ENCODE data around the gene PTPN14. TPM values are rescaled to one million over a fixed set of nuclear protein-coding genes. Genes with fewer than 3 reads are reported as not detected.
"Not testable (repeated sequence)": the region's sequence is repeated elsewhere in the genome, so short reads cannot be mapped to it uniquely, and the experiment has no call there.

PTPN14 gene
- total RNA-seq, 2 donors from 2014 or later: 0.05 TPM; not detected in 1

DNA sequence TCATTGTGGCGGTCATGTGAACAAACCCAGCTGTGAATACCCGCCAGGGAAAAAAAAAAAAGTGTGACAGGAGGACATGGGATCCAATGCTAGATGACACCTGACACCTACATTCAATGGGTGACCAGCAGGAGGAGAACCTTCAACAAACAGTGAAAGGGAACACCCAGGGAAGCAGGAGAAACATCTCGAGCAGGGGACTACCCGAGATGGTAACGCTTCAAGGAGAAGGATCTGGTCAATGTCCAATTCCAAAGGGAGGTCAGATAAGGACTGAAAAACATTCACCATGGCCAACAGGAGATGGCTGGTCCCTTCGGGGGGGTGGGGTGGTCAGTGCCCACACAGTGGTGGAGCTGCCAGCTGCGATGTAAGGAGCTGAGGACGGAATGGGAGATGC lies 46.3 kb downstream of the PTPN14 start:
- no peak for ATAC-seq
- Mint-ChIP-seq H3K36me3 (ENCODE audit: low read depth) (peaks cover 3% of the 10 kb centered on the region), H3K4me1 (no peaks in the 10 kb centered on the region), H3K27ac (no peak overlapping the region), H3K4me3 (no peak overlapping the region), H3K27me3 (peaks cover 54% of the 10 kb centered on the region)
- no peak for DNase-seq
- H3K9me3 ChIP-seq (ENCODE audit: control insufficient read depth, low read length, poor library complexity, severe bottlenecking): no peaks in the 10 kb centered on the region

GRCh38 chr1:214504330-214504729 lies 47.1 kb downstream of the PTPN14 start:
- DNase-seq: no peak
- Mint-ChIP-seq H3K36me3 (ENCODE audit: low read depth) (peaks cover 3% of the 10 kb centered on the region), H3K4me3 (no peak overlapping the region), H3K27ac (no peak overlapping the region), H3K4me1 (no peaks in the 10 kb centered on the region), H3K27me3 (peaks cover 50% of the 10 kb centered on the region)
- H3K9me3 ChIP-seq (ENCODE audit: control insufficient read depth, low read length, poor library complexity, severe bottlenecking): no peaks in the 10 kb centered on the region
- ATAC-seq: no peak

DNA sequence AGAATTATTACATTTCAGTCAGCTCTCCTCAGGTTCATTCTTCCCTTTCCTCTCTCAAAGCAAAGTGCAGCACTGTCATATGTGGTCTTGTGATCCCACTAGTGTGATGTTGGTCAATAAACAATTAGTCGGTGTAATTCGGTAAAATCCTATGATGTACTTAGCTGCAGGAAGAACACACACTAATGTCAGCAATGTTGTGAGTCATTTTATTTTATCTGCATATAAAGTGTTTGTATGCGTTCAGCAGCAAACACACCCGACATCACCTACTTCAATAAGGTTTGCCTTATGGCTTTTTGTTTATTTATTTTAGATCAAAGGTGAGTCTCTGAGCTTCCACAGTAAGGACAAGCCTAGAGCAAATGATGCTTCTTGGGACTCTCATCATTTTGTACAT lies 47.8 kb downstream of the PTPN14 start:
- H3K9me3 ChIP-seq (ENCODE audit: control insufficient read depth, low read length, poor library complexity, severe bottlenecking): no peaks in the 10 kb centered on the region
- Mint-ChIP-seq H3K27me3 (peaks cover 55% of the 10 kb centered on the region), H3K4me1 (no peaks in the 10 kb centered on the region), H3K36me3 (ENCODE audit: low read depth) (peaks cover 3% of the 10 kb centered on the region), H3K27ac (no peak overlapping the region), H3K4me3 (no peak overlapping the region)
- no peak for ATAC-seq
- no peak for DNase-seq

DNA sequence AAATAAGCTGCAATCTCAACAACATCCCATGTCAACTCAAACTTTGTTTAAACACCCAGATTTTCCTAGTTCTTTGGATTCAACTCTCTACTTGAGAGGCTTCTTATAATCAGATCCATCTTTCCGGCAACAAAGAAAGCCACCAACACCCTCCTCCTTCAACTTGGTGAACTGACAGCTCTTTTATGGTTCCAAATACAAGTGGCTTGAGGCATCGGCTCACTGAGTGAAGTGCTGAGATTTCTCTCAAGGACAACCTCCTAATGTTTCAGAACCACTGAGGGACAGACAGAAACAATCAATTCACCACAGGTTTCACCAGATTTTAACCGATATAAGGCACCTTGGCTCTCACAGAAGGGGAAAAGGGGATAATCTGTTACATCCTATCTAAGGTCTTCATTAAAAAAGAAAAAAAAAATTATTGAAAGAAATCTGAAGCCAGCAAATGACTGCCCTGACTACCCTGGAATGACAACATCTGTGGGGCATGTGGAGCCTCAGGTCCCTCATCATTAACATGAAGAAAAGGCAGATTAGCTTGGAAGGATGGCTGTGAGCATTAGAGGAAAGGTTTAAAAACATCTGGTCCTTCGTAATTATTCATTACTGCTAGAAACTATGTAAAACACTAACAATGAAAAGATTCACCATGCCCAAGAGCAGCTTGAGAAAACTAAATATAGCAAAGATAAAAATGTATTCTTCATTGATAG lies 50.9 kb downstream of the PTPN14 start:
- ATAC-seq: no peak
- Mint-ChIP-seq H3K4me1 (no peaks in the 10 kb centered on the region), H3K27ac (no peak overlapping the region), H3K36me3 (ENCODE audit: low read depth) (peaks cover 3% of the 10 kb centered on the region), H3K4me3 (no peak overlapping the region), H3K27me3 (peaks cover 57% of the 10 kb centered on the region)
- no peak for DNase-seq
- no peaks in the 10 kb centered on the region for H3K9me3 ChIP-seq (ENCODE audit: control insufficient read depth, low read length, poor library complexity, severe bottlenecking)

GRCh38 chr1:214499732-214500131 lies 51.7 kb downstream of the PTPN14 start:
- DNase-seq (no peak), ATAC-seq (no peak)
- H3K4me3 Mint-ChIP-seq: no peak overlapping the region
- H3K4me1 Mint-ChIP-seq: no peaks in the 10 kb centered on the region
- H3K36me3 Mint-ChIP-seq (ENCODE audit: low read depth): no peaks in the 10 kb centered on the region
- H3K27me3 Mint-ChIP-seq: peaks cover 57% of the 10 kb centered on the region
- no peaks in the 10 kb centered on the region for H3K9me3 ChIP-seq (ENCODE audit: control insufficient read depth, low read length, poor library complexity, severe bottlenecking)
- H3K27ac Mint-ChIP-seq: no peak overlapping the region

DNA sequence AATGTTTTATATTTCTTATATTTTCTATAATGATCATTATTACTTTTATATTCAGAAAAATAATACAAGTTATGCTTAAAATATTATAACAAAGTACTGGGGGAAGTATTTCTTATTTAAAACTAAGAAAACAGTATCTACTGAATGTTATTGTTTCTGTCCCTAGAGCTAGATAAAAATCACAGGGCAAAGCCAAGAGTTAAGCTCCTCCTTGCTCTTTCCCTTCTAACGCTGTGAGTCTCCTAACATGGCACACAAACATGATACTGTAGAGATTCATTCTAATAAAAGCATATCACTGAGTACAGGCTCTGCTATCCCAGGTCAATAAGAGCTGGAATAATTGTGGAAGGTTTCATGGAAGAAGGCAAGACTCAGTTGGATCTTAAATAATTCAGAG lies 53.4 kb downstream of the PTPN14 start:
- peaks cover 52% of the 10 kb centered on the region for H3K27me3 Mint-ChIP-seq
- no peaks in the 10 kb centered on the region for H3K36me3 Mint-ChIP-seq (ENCODE audit: low read depth)
- H3K4me1 Mint-ChIP-seq: peaks cover 2% of the 10 kb centered on the region
- DNase-seq: no peak
- no peak for ATAC-seq
- H3K4me3 Mint-ChIP-seq: no peak overlapping the region
- H3K9me3 ChIP-seq (ENCODE audit: control insufficient read depth, low read length, poor library complexity, severe bottlenecking): no peaks in the 10 kb centered on the region
- H3K27ac Mint-ChIP-seq: no peak overlapping the region

GRCh38 chr1:214496126-214496525 lies 55.3 kb downstream of the PTPN14 start:
- ATAC-seq: no peak
- H3K36me3 Mint-ChIP-seq (ENCODE audit: low read depth): no peaks in the 10 kb centered on the region
- H3K27ac Mint-ChIP-seq: no peak overlapping the region
- no peak overlapping the region for H3K4me3 Mint-ChIP-seq
- DNase-seq: no peak
- H3K4me1 Mint-ChIP-seq: peaks cover 4% of the 10 kb centered on the region
- peaks cover 67% of the 10 kb centered on the region for H3K27me3 Mint-ChIP-seq
- H3K9me3 ChIP-seq (ENCODE audit: control insufficient read depth, low read length, poor library complexity, severe bottlenecking): no peaks in the 10 kb centered on the region

GRCh38 chr1:214494706-214495105 lies 56.7 kb downstream of the PTPN14 start:
- no peaks in the 10 kb centered on the region for H3K36me3 Mint-ChIP-seq (ENCODE audit: low read depth)
- no peak overlapping the region for H3K4me3 Mint-ChIP-seq
- ATAC-seq: no peak

DNA sequence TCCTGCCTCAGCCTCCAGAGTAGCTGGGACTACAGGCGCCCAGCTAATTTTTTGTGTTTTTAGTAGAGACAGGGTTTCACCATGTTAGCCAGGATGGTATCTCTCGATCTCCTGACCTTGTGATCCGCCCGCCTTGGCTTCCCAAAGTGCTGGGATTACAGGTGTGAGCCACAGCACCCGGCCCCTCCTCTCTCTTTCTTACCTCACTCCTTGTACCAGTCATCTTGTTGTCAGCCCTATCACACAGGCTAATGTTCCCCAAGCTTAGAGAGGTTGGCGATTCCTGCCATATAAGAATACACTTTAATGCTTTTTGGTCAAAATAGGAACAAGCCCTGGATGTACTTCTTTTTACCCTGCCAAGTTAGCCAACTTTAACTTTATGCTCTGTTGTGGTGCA lies 57.2 kb downstream of the PTPN14 start:
- not testable (repeated sequence) for H3K9me3 ChIP-seq (ENCODE audit: control insufficient read depth, low read length, poor library complexity, severe bottlenecking); DNase-seq; H3K27ac Mint-ChIP-seq; H3K4me3 Mint-ChIP-seq; ATAC-seq; H3K4me1 Mint-ChIP-seq; H3K36me3 Mint-ChIP-seq (ENCODE audit: low read depth)
- peaks cover 56% of the 10 kb centered on the region for H3K27me3 Mint-ChIP-seq

More at GRCh38 chr1:214494706-214495105, 56.7 kb downstream of the PTPN14 start:
- Mint-ChIP-seq H3K27ac (no peak overlapping the region), H3K4me1 (peaks cover 4% of the 10 kb centered on the region), H3K27me3 (peaks cover 56% of the 10 kb centered on the region)
- DNase-seq: no peak
- no peaks in the 10 kb centered on the region for H3K9me3 ChIP-seq (ENCODE audit: control insufficient read depth, low read length, poor library complexity, severe bottlenecking)

DNA sequence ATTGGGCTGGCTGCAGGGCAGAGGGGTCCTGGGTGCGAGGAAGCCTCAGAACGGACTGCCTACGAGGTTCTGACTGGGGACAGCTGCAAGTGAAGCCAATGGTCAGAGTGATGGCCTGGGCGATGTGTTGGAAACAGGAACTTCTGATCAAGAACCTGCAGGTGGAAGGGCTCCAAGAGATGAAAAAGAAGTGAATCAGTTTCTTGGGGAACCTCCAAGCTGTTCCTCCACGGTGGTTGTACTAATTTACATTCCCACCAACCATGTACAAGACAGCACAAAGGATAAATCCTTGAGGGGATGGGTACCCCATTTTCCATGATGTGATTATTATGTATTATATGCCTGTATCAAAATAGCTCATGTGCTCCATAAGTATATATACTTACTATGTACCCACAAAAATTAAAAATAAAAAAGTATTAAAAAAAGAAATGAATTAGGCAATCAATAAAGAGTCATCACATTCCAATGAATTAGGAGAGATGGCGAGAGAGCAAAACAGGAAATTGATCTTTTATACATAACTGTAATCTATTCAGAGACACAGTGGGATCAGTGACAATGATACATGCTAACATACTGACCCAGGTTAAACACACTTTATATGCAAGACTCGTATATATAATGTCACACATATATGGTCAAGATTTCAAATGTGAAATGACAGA lies 58.1 kb downstream of the PTPN14 start:
- H3K9me3 ChIP-seq (ENCODE audit: control insufficient read depth, low read length, poor library complexity, severe bottlenecking): no peaks in the 10 kb centered on the region
- ATAC-seq: no peak
- Mint-ChIP-seq H3K4me1 (peaks cover 4% of the 10 kb centered on the region), H3K36me3 (ENCODE audit: low read depth) (no peaks in the 10 kb centered on the region), H3K27ac (no peak overlapping the region), H3K4me3 (no peak overlapping the region), H3K27me3 (peaks cover 50% of the 10 kb centered on the region)
- DNase-seq: no peak

DNA sequence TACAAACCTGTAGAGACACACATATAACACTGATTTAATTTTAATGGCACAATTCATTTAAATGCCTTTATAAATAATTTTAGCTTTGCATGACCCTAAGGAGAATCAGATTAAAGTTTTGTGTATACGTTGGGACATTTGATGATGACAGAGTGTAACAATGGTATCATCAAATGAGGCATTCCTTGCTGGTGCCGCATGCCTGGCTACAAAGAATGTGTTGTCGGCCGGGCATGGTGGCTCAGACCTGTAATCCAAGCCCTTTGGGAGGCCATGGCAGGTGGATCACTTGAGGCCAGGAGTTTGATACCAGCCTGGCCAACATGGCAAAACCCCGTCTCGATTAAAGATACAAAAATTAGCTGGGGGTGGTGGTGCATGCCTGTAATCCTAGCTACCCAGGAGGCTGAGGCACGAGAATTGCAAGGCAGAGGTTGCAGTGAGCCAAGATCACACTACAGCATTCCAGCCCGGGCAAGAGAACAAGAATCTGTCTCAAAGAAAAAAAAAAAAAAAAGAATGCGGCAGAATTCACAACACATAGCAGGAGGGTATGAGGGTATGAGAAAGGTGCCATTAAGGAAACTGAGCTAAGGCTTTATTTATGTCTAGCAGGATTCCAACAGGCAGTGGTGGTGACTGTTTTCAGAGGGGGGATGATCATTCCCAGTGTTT lies 58.9 kb downstream of the PTPN14 start:
- DNase-seq (no peak), ATAC-seq (no peak)
- H3K27ac Mint-ChIP-seq: no peak overlapping the region
- H3K36me3 Mint-ChIP-seq (ENCODE audit: low read depth): no peaks in the 10 kb centered on the region
- no peaks in the 10 kb centered on the region for H3K9me3 ChIP-seq (ENCODE audit: control insufficient read depth, low read length, poor library complexity, severe bottlenecking)
- H3K4me3 Mint-ChIP-seq: no peak overlapping the region
- peaks cover 43% of the 10 kb centered on the region for H3K27me3 Mint-ChIP-seq
- peaks cover 4% of the 10 kb centered on the region for H3K4me1 Mint-ChIP-seq

DNA sequence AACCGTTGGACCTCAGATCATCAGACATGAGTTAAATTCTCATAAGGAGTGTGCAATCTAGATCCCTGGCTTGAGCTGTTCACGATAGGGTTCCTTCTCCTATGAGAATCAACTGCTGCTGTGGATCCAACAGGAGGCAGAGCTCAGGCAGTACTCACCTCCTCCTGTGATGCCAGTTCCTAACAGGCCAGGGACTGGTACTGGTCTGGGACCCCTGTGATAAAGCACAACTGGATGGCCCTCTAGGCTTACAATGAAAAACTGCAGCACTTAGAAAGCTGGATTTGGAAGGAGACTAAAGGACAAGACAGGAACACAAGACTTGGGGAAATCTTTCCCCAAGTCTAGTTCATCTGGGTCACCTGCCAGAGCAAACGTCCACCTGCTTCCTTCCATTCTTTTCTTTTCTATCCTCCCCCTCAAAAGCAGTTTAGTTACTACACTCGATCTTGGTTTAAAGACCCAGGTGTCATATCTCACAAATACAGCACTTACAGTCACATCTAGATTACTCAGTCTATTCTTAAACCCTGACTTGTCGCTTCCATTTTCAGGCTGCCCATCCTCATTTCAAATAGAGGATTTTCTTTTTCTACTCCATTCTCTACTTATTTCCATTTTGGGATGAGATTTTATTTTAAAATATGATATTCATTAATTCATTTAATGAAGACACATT lies 59.8 kb downstream of the PTPN14 start:
- ATAC-seq: no peak
- no peaks in the 10 kb centered on the region for H3K36me3 Mint-ChIP-seq (ENCODE audit: low read depth)

DNA sequence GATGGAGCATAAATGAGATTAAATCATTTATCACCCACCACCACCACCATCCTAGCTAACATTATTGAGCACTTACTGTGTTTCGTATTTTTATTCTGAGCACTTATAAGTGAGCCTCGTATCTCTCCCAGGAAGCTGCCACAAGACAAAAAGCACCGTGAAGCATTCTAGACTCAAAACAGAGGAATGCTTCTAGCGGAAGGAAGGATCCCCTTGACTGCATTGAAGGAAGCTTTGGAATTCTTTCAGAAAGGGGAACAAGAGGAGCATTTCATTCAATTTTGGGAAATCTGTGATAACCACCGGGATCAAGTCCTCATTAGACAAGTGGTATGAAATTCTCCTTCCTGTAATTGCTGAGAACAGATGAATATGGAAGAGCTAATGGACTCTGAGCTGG lies 66.3 kb downstream of the PTPN14 start:
- no peaks in the 10 kb centered on the region for H3K36me3 Mint-ChIP-seq (ENCODE audit: low read depth)
- no peaks in the 10 kb centered on the region for H3K9me3 ChIP-seq (ENCODE audit: control insufficient read depth, low read length, poor library complexity, severe bottlenecking)
- H3K27ac Mint-ChIP-seq: no peak overlapping the region
- H3K4me1 Mint-ChIP-seq: no peaks in the 10 kb centered on the region
- no peak for DNase-seq
- H3K27me3 Mint-ChIP-seq: peaks cover 39% of the 10 kb centered on the region
- H3K4me3 Mint-ChIP-seq: no peak overlapping the region
- ATAC-seq: no peak

More for the DNA sequence above, 59.8 kb downstream of the PTPN14 start:
- no peaks in the 10 kb centered on the region for H3K9me3 ChIP-seq (ENCODE audit: control insufficient read depth, low read length, poor library complexity, severe bottlenecking)
- Mint-ChIP-seq H3K27me3 (peaks cover 51% of the 10 kb centered on the region), H3K27ac (no peak overlapping the region), H3K4me3 (no peak overlapping the region), H3K4me1 (peaks cover 4% of the 10 kb centered on the region)
- no peak for DNase-seq
